HTR-8/SVneo (cell line): ENCODE results near the gene LAMC2.
"Not testable (repeated sequence)": the region's sequence is repeated elsewhere in the genome, so short reads cannot be mapped to it uniquely, and the experiment has no call there.

Source experiments
- DNase-seq: peaks from one replicate; pipeline ENCODE4 v3.0.0; 2011; ENCODE audit warnings: low spot score, mixed read lengths; ENCODE audit not compliant: insufficient read length
- FAIRE-seq: peaks from 2 replicates; lab custom pipeline; 2011; peaks lifted over from hg19 to GRCh38; lab: Jason Lieb, UNC

The LAMC2 gene

DNA sequence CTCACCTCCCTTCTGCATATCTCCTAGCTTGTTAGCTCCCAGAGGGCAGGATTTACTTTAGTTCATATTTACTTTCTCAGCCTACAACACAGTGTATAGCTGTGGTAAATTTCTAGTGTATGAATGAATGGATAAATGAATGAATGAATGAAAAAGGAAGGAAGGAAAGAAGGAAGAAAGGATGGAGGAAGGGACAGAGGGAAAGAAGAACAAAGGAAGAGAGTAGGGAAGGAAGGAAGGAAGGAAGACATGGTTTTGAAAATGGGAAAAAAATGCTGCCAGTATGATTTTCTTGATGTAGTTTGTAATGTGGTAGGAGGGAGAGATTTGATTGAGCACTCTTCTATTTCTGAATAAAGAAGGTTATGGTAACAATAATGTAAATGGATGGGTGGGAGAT lies 47.0 kb downstream of the LAMC2 start:
- FAIRE-seq (no peak), DNase-seq (no peak)

GRCh38 chr1:183234660-183235476 lies 48.8 kb downstream of the LAMC2 start:
- peak; percentile 28 for FAIRE-seq
- DNase-seq: peak; percentile 78

- DNase-seq (no peak), FAIRE-seq (no peak)
These were observed 49.4 kb downstream of the LAMC2 start for GRCh38 chr1:183235503-183235902.

GRCh38 chr1:183236158-183236725 lies 50.2 kb downstream of the LAMC2 start:
- no peak for DNase-seq
- no peak for FAIRE-seq

DNA sequence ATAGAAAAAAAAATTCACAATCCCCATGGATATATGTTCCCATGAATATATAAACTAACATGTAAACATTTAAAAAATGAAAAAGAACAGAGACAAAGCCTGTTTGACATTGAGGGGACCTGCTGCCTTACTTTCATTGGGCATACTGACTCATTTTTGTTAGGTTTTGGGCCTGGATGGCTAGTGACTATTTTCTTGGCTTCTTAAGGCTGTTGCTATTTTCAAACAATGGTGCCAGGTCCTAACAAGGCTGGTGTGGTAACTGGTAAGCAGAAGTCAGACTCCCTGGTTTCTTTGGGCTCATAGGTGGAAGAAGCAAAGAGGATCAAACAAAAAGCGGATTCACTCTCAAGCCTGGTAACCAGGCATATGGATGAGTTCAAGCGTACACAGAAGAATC lies 51.0 kb downstream of the LAMC2 start:
- FAIRE-seq: no peak

GRCh38 chr1:183238071-183238470 lies 52.0 kb downstream of the LAMC2 start:
- FAIRE-seq (no peak), DNase-seq (peak; percentile 22)

More for the DNA sequence above, 51.0 kb downstream of the LAMC2 start:
- DNase-seq: no peak

DNA sequence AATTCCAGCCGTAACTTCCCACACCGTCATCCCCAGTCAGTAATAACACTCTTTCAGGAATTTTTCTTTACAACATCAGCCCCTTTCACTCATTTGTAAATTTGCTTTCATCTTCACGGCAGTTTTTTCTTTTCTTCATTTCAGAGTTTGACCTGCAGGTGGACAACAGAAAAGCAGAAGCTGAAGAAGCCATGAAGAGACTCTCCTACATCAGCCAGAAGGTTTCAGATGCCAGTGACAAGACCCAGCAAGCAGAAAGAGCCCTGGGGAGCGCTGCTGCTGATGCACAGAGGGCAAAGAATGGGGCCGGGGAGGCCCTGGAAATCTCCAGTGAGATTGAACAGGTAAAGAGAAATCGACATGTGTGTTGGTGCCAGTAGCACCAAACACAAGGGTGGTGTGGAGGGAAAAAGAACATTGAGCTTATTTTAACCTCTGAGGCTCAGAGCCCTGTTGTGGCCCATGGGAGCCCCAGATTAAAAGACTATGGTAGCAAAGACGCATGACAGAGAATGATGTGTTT lies 53.2 kb downstream of the LAMC2 start:
- no peak for DNase-seq
- no peak for FAIRE-seq

DNA sequence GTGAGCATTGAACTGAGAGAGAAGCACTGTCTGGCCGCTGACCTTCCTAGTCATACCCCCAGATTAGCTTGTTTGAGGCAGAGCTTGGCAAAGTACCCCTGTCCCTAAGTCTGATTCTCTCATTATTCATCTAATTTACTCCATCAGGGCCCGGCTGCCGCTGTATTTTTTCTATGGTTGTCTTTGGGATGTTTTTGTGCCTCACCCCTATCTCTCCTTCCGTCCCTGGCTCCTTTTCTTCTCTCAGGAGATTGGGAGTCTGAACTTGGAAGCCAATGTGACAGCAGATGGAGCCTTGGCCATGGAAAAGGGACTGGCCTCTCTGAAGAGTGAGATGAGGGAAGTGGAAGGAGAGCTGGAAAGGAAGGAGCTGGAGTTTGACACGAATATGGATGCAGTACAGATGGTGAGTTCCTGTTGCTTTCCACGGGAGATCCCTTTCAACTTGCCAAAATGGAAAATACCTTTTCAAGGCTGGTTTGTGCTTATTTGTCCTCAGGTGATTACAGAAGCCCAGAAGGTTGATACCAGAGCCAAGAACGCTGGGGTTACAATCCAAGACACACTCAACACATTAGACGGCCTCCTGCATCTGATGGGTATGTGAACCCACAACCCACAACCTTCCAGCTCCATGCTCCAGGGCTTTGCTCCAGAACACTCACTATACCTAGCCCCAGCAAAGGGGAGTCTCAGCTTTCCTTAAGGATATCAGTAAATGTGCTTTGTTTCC lies 53.9 kb downstream of the LAMC2 start:
- DNase-seq (no peak), FAIRE-seq (no peak)

- FAIRE-seq: no peak
These were observed 54.4 kb downstream of the LAMC2 start for GRCh38 chr1:183240526-183240825.

DNA sequence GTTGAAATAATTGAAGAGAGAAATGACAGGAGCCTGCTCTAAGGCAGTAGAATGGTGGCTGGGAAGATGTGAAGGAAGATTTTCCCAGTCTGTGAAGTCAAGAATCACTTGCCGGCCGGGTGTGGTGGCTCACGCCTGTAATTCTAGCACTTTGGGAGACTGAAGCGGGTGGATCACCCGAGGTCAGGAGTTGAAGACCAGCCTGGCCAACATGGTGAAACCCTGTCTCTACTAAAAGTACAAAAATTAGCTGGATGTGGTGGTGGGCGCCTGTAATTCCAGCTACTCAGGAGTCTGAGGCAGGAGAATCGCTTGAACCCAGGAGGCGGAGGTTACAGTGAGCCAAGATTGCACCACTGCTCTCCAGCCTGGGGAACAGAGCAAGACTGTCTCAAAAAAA lies 54.8 kb downstream of the LAMC2 start:
- not testable (repeated sequence) for DNase-seq, FAIRE-seq

More at GRCh38 chr1:183240526-183240825, 54.4 kb downstream of the LAMC2 start:
- no peak for DNase-seq

DNA sequence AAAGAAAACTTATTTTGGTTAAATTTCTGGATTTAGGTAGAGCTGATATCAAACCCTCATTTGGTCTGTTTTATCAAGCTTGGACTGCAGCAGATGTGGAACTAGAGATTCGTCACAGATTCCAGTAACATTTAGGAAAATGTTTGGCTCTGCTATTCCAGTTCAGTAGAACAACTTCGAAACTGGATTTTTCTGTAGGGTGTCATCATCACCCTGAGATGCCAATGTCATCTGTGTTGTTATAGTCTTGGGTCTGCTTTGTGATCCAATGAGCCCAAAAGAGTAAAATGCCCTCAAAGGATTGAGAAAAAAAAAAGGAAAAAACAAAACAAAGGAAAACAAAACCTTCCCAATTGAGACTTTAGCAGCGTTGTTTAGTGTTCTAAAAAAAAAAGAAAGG lies 55.4 kb downstream of the LAMC2 start:
- FAIRE-seq (no peak), DNase-seq (no peak)

- no peak for FAIRE-seq
- no peak for DNase-seq
These were observed 56.5 kb downstream of the LAMC2 start for GRCh38 chr1:183242556-183242955.

DNA sequence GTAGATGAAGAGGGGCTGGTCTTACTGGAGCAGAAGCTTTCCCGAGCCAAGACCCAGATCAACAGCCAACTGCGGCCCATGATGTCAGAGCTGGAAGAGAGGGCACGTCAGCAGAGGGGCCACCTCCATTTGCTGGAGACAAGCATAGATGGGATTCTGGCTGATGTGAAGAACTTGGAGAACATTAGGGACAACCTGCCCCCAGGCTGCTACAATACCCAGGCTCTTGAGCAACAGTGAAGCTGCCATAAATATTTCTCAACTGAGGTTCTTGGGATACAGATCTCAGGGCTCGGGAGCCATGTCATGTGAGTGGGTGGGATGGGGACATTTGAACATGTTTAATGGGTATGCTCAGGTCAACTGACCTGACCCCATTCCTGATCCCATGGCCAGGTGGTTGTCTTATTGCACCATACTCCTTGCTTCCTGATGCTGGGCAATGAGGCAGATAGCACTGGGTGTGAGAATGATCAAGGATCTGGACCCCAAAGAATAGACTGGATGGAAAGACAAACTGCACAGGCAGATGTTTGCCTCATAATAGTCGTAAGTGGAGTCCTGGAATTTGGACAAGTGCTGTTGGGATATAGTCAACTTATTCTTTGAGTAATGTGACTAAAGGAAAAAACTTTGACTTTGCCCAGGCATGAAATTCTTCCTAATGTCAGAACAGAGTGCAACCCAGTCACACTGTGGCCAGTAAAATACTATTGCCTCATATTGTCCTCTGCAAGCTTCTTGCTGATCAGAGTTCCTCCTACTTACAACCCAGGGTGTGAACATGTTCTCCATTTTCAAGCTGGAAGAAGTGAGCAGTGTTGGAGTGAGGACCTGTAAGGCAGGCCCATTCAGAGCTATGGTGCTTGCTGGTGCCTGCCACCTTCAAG lies 57.3 kb downstream of the LAMC2 start:
- DNase-seq (no peak), FAIRE-seq (no peak)

DNA sequence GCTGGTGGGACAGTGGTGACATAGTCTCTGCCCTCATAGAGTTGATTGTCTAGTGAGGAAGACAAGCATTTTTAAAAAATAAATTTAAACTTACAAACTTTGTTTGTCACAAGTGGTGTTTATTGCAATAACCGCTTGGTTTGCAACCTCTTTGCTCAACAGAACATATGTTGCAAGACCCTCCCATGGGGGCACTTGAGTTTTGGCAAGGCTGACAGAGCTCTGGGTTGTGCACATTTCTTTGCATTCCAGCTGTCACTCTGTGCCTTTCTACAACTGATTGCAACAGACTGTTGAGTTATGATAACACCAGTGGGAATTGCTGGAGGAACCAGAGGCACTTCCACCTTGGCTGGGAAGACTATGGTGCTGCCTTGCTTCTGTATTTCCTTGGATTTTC lies 58.4 kb downstream of the LAMC2 start:
- FAIRE-seq (no peak), DNase-seq (no peak)

GRCh38 chr1:183245357-183245756 lies 59.3 kb downstream of the LAMC2 start:
- DNase-seq (no peak), FAIRE-seq (no peak)

DNA sequence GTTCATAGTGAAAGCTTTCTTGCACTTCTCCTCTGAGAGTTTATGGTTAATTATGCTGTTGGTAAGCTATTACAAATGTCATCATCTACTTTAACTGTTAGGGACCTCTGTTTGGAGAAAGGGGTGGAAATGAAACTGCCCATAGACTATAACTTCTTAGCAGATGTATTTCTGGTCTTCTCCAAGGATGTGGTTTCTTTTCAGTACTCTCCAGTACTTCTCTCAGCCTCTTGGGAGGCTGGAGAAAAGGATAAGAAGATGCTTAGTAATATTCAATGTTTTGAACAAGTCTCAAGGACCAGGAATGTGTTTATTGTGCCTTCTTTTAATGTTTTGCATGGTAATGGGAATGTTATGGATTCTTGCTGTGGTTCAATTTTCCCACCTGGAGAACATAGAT lies 60.4 kb downstream of the LAMC2 start:
- no peak for DNase-seq
- FAIRE-seq: no peak

DNA sequence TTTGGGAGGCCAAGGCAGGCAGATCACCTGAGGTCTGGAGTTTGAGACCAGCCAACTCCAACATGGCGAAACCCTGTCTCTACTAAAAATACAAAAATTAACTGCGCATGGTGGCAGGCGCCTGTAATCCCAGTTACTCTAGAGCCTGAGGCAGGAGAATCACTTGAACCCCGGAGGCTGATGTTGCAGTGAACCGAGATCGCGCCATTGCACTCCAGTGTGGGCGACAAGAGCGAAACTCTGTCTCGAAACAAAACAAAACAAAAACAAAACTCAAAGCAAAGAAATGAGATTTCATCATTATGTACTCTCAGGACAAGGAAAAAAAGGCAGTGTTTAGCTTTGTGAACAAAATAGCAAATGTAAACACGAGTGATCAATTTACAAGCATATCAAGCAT lies 61.0 kb downstream of the LAMC2 start:
- DNase-seq (no peak), FAIRE-seq (no peak)

DNA sequence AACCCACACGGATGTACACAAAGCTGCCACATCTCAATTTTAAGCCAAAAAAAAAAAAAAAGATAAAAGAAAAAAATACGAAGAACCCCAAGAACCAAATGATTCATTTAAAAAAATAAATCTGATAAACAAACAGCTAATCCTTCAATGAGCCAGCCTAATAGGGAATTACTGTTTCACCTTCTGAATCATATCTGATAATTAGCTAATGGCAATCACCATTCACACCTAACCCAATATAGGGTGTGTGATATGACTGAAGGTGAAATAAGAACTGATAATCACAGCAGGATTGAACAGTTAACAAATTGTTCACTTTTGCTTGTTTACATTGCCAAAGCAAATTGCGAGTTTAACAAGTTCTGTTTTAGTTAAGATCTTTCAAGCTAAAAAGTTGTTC lies 61.4 kb downstream of the LAMC2 start:
- no peak for FAIRE-seq

GRCh38 chr1:183247931-183248330 lies 61.9 kb downstream of the LAMC2 start:
- FAIRE-seq (no peak), DNase-seq (no peak)

More for the DNA sequence above, 61.4 kb downstream of the LAMC2 start:
- DNase-seq: no peak
